HG02678 (cell line): Measurements from ENCODE around the gene TBC1D23.
"Not testable (repeated sequence)": the region's sequence is repeated elsewhere in the genome, so short reads cannot be mapped to it uniquely, and the experiment has no call there.

Experiments used
- ATAC-seq: cut with Tn5 transposase; IDR thresholded peaks from one replicate; pipeline ENCODE4 v1.9.1; 2021; ENCODE audit warnings: mild to moderate bottlenecking, moderate library complexity; ENCODE audit not compliant: unreplicated experiment

The TBC1D23 gene

DNA sequence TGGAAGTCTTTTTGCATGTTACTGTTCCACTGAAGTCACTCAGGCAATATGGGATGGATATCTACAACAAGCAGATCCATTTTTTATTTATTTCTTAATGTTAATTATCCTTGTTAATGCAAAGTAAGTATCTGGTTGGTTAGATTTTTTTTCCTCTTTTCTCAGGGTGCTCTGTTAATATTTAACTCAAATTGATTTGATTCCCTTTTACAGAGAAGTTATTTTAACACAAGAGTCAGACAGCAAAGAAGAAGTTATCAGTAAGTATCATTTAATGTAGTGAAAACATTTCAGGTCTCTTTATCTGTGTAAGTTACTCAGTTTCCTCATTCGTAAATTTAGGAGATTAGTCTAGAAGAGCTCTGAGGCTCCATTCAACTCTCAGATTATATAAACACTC, 34.3 kb downstream of the TBC1D23 start:
- no peak for ATAC-seq

GRCh38 chr3:100297784-100298183, 37.0 kb downstream of the TBC1D23 start:
- ATAC-seq: no peak

DNA sequence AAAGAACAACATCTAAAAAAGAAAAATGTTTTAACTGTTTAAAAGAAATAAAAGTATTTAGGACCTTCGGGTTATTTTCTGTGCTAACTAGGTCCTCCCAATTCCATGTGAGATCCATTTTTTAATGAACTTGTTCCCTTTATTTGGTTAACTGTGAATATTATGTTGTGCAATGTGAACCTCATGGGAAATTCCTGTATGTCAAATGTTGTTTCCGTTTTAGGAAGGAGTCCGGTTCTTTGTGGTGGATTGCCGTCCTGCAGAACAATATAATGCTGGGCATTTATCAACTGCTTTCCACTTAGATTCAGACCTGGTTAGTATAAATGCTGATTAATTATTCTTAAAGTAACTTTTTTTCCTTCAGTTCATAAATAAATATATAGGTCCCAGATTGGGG, 38.2 kb downstream of the TBC1D23 start:
- ATAC-seq: no peak

- no peak for ATAC-seq
Measured at GRCh38 chr3:100306695-100307094, 45.9 kb downstream of the TBC1D23 start.

GRCh38 chr3:100310355-100310965, 49.7 kb downstream of the TBC1D23 start:
- ATAC-seq: no peak

DNA sequence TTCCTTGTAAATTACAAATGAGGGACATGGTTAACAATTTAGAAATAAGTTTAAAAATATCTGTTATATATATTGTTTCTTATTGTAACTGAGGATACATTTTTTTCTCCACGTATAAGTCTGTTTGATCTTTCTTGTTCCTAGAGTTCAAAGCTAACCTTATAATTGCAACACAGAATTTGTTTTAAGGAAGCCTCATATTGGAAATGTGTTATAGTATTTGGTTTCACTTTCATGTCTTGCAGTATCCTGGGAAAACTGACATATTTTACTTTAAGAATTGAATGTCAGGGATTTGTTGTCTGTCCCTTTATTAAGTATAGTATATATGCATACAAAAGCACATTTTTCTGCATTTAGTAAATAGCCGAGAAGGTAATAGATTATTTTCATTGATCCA, 50.2 kb downstream of the TBC1D23 start:
- no peak for ATAC-seq

GRCh38 chr3:100316641-100317069, 55.9 kb downstream of the TBC1D23 start:
- ATAC-seq: peak; percentile 68

- ATAC-seq: peak; percentile 64
Measured at GRCh38 chr3:100317912-100318311, 57.1 kb downstream of the TBC1D23 start.

- no peak for ATAC-seq
Measured at GRCh38 chr3:100319951-100320350, 59.2 kb downstream of the TBC1D23 start.

DNA sequence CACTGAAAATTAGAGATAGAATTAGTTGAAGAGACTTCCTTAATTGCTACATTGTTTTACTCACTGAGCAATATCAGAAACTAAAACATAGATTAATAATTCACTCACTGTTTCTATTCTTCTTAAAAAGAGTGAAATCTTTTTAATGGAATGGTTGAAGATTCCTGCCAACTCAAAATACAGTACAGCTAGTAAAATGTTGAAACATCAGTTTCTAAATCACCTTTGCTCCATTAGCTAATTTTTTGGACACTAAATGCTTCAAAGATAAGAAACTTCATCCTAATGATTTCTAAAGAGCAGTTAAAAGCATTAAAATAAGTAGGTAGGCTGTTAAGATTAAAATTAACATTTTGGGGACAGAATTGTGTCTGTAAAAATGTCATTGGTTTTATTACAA, 63.3 kb downstream of the TBC1D23 start:
- ATAC-seq: no peak

DNA sequence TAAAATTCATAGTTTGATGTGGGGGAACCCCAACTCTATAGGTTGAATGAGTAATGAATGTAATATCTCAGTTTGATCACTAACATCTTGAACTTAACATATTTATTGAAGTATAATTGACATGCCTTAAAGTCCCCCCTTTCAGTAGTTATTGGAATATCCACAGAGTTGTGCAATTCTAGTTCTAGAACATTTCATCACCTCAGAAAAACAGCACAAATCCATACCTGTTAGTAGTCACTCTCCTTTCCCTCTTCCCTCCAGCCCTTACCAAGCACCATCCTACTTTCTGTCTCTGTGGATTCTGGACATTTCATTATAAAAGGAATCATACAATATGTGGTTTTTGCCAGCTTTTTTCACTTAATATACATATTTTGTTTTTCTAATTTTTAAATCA, 65.0 kb downstream of the TBC1D23 start:
- ATAC-seq: no peak

- ATAC-seq: not testable (repeated sequence)
Measured at GRCh38 chr3:100327377-100327776, 66.6 kb downstream of the TBC1D23 start.

GRCh38 chr3:100329800-100330489, 69.2 kb downstream of the TBC1D23 start:
- ATAC-seq: no peak

- no peak for ATAC-seq
Measured at GRCh38 chr3:100330651-100331050, 69.9 kb downstream of the TBC1D23 start.

- ATAC-seq: no peak
Measured at GRCh38 chr3:100331660-100332059, 70.9 kb downstream of the TBC1D23 start.

DNA sequence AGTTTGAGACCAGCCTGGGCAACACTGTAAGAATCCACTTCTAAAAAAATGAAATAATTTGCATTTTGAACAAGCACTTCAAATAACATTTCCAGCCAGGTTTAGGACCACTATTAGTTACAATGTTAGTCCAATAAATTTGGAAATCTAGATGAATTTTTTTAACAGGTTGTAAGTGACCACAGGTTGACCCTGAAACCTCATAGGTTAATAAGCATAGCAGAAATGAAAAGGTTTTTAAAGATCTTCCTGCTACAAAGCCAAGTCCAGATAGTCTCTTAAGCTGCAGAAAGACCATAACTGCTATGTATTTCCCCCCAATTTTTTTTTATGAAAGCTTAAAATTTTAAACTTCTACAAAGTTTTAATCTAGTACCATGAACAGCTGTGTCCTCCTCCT, 72.3 kb downstream of the TBC1D23 start:
- no peak for ATAC-seq

DNA sequence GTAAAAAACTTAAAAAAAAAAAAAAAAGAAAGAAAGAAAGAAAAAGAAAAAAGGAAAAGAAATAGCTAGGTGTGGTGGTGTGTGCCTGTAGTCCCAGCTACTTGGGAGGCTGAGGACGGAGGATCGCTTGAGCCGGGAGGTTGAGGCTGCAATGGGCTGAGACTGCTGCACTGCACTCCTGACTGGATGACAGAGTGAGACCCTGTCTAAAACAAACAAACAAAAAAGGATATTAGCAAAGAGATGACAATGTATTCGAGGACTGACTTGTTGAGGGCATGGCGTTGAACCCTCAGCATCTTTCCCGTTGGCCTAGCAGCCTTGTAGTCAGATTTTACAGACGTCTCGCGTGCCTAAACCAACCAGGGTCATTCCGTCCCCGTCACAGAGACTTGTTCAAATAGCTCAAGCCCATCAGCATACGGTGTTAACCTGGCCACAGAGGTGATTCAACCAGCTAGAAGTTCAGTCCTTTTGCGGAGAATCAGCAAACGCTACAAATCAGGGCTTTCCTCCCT, 73.2 kb downstream of the TBC1D23 start:
- ATAC-seq: no peak

GRCh38 chr3:100334488-100335351, 73.9 kb downstream of the TBC1D23 start, which contains the start of gene NIT2:
NIT2 (plus strand) TSS chr3:100334757; CDS start chr3:100334792, 35 bp downstream.
- peak; percentile 97 for ATAC-seq

- peak; percentile 38 for ATAC-seq
Measured at GRCh38 chr3:100335434-100335833, 74.6 kb downstream of the TBC1D23 start.

GRCh38 chr3:100336229-100336628, 75.4 kb downstream of the TBC1D23 start:
- ATAC-seq: not testable (repeated sequence)

DNA sequence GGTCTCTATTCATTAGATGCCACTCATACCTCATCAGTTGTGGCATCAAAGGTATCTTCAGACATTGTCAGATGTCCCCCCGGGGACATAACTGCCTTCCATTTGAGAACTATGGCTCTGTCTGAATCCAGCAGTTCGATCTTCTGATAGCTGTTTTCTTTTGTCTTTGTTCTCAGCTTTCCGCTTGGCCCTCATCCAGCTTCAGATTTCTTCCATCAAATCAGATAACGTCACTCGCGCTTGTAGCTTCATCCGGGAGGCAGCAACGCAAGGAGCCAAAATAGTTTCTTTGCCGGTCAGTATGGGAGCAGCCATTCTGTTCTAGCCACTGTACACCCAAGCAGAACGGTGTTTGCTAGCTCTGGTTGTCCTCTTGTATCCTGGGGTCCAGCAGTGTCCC, 78.1 kb downstream of the TBC1D23 start:
- ATAC-seq: no peak
